ENCODE results near the gene BIRC5.
A peak's percentile ranks its signal among the peaks of the same experiment; 100 is the strongest.

BIRC5 gene

DNA sequence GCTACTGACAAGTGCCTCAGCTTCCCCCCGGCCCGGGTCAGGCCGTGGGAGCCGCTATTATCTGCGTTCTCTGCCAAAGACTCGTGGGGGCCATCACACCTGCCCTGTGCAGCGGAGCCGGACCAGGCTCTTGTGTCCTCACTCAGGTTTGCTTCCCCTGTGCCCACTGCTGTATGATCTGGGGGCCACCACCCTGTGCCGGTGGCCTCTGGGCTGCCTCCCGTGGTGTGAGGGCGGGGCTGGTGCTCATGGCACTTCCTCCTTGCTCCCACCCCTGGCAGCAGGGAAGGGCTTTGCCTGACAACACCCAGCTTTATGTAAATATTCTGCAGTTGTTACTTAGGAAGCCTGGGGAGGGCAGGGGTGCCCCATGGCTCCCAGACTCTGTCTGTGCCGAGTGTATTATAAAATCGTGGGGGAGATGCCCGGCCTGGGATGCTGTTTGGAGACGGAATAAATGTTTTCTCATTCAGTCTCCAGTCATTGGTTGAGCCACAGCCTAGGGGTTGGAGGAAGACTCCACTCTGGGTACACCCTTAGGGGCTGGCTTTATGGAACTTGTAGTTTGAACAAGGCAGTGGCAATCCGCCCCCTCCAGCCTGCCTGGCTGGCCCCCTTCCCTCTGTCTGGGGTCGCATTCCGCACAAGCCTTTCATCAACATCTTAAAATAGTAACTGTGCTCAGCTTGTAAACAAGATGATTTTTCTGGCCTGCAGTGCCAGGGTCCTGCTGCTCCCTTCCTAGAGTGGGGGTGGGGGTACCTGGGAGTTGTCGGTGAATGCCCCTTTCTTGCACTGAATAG is 41.6 kb upstream of the BIRC5 start:
- no peak for TF ChIP-seq CTCF (IDR thresholded peaks at IDR 0.05)

- TF ChIP-seq CTCF (IDR thresholded peaks at IDR 0.05) = no peak
Observed at GRCh38 chr17:78173097-78173715, 40.8 kb upstream of the BIRC5 start.

DNA sequence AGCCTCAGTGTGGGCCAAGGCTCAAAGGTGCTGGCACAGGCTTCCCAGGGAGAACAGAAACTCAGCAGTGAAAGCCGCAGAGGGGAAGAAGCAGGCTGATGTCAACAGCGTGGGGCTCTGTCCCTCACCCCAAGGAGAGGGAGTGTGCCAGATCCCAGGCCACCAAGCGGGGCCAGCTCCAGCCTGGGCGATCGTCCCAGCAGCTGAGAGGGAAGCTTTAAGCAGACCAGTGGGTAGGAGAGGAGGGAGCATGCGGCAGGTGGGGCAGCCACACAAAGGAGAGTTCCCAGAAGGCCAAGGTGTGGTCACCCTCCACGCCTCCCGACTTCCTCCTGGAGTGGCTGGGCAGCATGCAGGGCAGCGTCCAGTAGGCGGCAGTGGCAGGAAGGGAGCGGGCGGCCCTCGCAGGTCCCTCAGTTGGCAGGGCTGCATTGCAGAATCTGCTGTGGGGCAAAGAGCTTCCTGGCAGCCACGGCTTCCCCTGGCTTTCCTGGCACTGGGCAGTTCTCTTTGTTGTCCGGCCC is 39.6 kb upstream of the BIRC5 start:
- TF ChIP-seq CTCF (IDR thresholded peaks at IDR 0.05) = peak; percentile 63

DNA sequence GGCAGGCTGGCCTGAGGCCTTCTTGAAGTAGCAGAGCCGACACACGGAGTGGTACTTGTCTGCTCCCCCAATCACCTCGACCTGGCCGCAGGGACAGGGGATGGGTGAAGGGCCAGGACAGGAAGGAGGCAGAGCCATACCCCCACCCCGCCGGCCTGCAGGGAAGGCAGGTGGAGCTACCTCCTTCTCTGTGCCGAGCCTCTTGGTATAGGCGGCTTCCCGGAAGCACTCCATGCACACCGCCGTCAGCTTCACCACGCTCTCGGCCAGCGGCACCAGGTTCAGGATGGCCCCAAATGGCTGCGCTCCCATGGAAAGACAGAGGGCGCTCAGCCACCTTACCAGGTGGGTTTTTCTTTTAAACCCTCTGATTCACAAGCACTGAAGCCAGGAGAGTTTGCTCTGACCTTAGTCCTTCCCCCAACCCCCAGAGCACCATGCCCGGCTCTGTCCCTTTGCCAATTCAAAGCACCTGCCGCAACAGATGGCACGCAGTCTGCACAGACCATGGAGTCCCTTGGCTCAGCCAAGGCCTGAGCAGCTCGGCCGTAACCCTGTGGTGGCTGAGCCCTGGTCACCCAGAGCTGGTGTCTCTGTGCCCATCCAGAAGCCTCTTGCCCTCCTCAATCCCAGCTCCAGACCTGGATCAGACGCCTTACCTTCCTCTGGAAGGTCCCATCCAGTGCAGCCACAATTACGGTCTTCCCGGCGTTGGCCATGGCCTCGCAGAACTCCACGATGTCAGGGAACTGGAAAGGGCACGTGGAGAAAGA is 39.0 kb upstream of the BIRC5 start:
- peak; percentile 25; the same call in 1 of the 2 replicates for TF ChIP-seq CTCF (IDR thresholded peaks at IDR 0.05)

DNA sequence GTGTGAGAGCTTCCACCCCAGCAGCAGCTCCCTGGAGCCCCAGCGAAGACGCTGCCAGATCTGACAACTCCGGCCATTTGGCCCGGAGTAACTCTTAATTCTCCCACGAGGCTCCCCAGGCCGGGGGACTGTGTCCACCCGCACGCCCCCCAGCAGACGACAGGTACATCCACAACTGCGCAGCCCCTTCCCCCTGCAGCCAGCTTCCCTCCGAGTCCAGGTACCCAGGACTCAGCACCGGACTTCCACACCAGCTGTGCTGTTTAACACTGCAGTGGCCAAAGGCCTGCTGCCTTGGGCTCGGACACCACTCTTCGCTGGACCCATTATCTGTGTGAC is 38.4 kb upstream of the BIRC5 start:
- no peak for TF ChIP-seq CTCF (IDR thresholded peaks at IDR 0.05)

- peak; percentile 86; the same call in 1 of the 2 replicates for TF ChIP-seq CTCF (IDR thresholded peaks at IDR 0.05)
Observed at GRCh38 chr17:78176548-78177025, 37.5 kb upstream of the BIRC5 start.

GRCh38 chr17:78179372-78179771 is 34.7 kb upstream of the BIRC5 start:
- no peak for TF ChIP-seq CTCF (IDR thresholded peaks at IDR 0.05)

Measured in LNCAP (cell line).